ENCODE data around the gene MYO1F.

The MYO1F gene

GRCh38 chr19:8504171-8504570 is 73.1 kb downstream of the MYO1F start:
- no peak overlapping the region for H3K4me3 ChIP-seq (replicated peaks in 1 of 2; ENCODE audit: low read depth in 2 of 2, low read length in 2 of 2)
- no peak for DNase-seq (ENCODE audit: low read depth in 2 of 2)

GRCh38 chr19:8503510-8503909 is 73.7 kb downstream of the MYO1F start:
- no peak overlapping the region for H3K4me3 ChIP-seq (replicated peaks in 1 of 2; ENCODE audit: low read depth in 2 of 2, low read length in 2 of 2)
- DNase-seq (ENCODE audit: low read depth in 2 of 2): no peak
- no peak for TF ChIP-seq CTCF (IDR thresholded peaks at IDR 0.05; ENCODE audit: low read depth, low read length)

More at GRCh38 chr19:8504171-8504570, 73.1 kb downstream of the MYO1F start:
- TF ChIP-seq CTCF (IDR thresholded peaks at IDR 0.05; ENCODE audit: low read depth, low read length): no peak

GRCh38 chr19:8501981-8502380 is 75.3 kb downstream of the MYO1F start:
- no peak for TF ChIP-seq CTCF (IDR thresholded peaks at IDR 0.05; ENCODE audit: low read depth, low read length)
- H3K4me3 ChIP-seq (replicated peaks in 1 of 2; ENCODE audit: low read depth in 2 of 2, low read length in 2 of 2): no peak overlapping the region
- DNase-seq (ENCODE audit: low read depth in 2 of 2): no peak

GRCh38 chr19:8501516-8501915 is 75.7 kb downstream of the MYO1F start:
- no peak for DNase-seq (ENCODE audit: low read depth in 2 of 2)
- no peak overlapping the region for H3K4me3 ChIP-seq (replicated peaks in 1 of 2; ENCODE audit: low read depth in 2 of 2, low read length in 2 of 2)
- TF ChIP-seq CTCF (IDR thresholded peaks at IDR 0.05; ENCODE audit: low read depth, low read length): no peak

GRCh38 chr19:8500158-8500557 is 77.1 kb downstream of the MYO1F start:
- TF ChIP-seq CTCF (IDR thresholded peaks at IDR 0.05; ENCODE audit: low read depth, low read length): no peak
- no peak overlapping the region for H3K4me3 ChIP-seq (replicated peaks in 1 of 2; ENCODE audit: low read depth in 2 of 2, low read length in 2 of 2)
- peak in 1 of 2 donors; percentile 7 for DNase-seq (ENCODE audit: low read depth in 2 of 2)

- no peak for TF ChIP-seq CTCF (IDR thresholded peaks at IDR 0.05; ENCODE audit: low read depth, low read length)
- no peak for DNase-seq (ENCODE audit: low read depth in 2 of 2)
- H3K4me3 ChIP-seq (replicated peaks in 1 of 2; ENCODE audit: low read depth in 2 of 2, low read length in 2 of 2): no peak overlapping the region
Observed at GRCh38 chr19:8499048-8499833, 78.0 kb downstream of the MYO1F start.

GRCh38 chr19:8498295-8498694 is 78.9 kb downstream of the MYO1F start:
- no peak for DNase-seq (ENCODE audit: low read depth in 2 of 2)

More at GRCh38 chr19:8498295-8498694, 78.9 kb downstream of the MYO1F start:
- H3K4me3 ChIP-seq (replicated peaks in 1 of 2; ENCODE audit: low read depth in 2 of 2, low read length in 2 of 2): no peak overlapping the region
- TF ChIP-seq CTCF (IDR thresholded peaks at IDR 0.05; ENCODE audit: low read depth, low read length): no peak
